Activated gamma-delta T cell treated with Interleukin-2 at 50 U/mL for 16 hours (primary cell): ENCODE data around the gene UBTD1.
"Not testable (repeated sequence)": the region's sequence is repeated elsewhere in the genome, so short reads cannot be mapped to it uniquely, and the experiment has no call there.

Experiments
- DNase-seq: peaks from one replicate; pipeline ENCODE4 v3.0.0-alpha.2; 2020

Gene UBTD1, protein sequence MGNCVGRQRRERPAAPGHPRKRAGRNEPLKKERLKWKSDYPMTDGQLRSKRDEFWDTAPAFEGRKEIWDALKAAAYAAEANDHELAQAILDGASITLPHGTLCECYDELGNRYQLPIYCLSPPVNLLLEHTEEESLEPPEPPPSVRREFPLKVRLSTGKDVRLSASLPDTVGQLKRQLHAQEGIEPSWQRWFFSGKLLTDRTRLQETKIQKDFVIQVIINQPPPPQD

DNA sequence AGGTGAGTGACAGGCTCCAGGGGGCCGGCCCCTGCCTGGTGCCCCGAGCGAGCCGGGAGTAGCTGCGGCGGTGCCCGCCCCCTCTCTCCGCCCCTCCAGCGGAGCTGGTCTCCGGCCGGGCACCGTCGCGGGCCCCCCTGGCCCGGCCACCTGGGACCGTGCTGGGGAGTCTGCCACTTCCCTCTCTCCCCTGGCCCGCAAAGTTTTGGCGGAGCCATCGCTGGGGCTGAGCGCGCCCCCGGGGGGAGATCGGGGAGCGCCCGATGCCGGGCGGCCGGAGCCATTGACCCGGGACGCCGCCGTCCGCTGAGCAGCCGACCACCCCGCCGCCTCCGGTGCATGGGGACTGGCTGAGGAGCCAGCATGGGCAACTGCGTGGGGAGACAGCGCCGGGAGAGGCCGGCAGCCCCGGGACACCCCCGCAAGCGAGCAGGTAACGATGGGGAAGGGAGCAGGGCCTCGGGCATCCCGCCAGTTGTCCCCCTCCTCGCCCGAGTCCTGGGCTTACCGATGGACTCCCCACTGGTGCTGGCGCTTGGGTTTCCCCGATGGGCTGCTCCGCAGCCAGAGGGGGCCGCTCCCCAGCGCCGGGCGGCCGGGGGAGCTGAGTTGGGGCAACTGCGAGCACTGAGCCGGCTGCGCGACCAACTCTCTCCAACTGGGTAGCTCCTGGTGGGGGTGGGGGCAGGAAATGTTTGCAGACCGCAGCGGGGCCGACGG is at the start of gene UBTD1:
Gene UBTD1, plus strand, starts transcription at position 84 of the 720 bp plus-strand sequence. Its CDS starts 280 bp downstream, at position 364.
- peak; percentile 18 for DNase-seq

DNA sequence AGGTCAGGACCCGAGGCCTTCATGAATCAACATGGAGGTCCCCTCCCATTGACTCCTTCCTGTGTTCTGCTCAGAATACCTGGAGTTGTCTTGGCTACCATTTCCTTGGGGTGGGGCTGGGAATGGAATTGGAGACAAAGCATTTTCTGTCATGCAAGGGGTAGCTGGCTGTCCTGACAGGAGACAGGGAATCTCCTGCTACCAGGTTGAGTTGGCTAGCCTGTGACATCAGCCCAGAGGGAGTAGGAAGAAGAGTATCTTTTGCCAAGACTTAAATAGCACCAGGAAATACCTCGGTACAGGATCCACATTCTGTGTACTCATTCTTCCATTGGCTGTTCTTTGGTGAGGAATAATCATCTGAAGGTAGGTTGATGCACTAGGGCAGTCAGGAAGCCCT is 47.9 kb upstream of the UBTD1 start:
- no peak for DNase-seq

DNA sequence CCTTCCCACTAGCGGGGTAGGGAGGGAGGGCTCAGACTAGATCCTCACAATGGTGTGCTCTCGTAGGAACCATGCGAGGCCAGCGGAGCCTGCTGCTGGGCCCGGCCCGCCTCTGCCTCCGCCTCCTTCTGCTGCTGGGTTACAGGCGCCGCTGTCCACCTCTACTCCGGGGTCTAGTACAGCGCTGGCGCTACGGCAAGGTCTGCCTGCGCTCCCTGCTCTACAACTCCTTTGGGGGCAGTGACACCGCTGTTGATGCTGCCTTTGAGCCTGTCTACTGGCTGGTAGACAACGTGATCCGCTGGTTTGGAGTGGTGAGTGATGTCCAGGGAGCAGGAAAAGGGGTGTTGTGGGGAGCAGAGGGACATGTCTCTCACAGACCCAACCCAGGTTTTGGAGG is 47.1 kb upstream of the UBTD1 start:
- DNase-seq: no peak

DNA sequence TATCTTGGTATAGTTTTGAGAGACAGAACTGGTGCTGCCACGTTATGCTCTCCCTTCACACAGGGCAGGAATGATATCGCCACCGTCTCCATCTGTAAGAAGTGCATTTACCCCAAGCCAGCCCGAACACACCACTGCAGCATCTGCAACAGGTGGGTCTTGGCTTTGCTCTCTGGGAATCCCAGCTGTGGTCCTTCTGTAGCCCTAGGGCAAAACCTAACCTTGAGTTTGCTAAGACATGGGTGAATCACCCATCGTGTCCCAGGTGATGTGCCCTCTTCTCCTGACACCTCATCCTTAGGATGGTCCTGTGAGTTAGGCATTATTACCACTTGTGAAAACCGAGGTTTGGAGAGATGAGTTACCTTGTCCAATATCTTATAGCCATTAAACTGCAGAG is 46.4 kb upstream of the UBTD1 start:
- DNase-seq: no peak

DNA sequence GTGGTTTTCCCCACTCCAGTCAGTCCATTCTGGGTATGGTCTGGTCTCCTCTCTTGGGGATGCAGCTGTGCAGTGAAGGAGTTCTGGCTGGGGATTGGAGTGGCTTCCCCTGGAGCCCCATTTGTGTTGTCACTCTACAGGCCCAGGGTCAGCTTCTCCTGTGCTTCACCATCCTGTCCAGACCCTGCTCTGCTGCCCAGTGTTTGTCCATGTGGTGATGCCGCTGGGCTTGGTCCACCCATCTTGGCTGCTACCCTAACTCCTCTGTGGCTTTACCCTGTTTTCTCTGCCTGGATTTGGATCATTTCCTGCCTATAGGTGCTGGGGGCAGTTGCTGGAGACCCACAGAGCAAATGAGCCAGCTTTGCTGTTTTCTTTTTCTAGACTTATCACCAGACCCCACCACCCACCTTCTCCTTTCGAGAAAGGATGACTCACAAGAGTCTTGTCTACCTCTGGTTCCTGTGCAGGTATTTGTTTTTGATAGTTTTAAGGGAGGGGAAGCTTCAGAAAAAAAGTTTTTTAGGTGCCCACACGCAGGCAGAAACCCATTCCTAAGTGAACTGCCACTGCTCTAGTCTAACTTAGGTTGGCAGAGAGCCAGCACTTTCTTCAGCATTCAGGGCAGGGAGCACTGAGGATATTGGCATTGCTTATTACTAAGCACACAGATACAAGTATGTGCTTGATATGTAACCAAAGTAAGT is 44.2 kb upstream of the UBTD1 start:
- no peak for DNase-seq

DNA sequence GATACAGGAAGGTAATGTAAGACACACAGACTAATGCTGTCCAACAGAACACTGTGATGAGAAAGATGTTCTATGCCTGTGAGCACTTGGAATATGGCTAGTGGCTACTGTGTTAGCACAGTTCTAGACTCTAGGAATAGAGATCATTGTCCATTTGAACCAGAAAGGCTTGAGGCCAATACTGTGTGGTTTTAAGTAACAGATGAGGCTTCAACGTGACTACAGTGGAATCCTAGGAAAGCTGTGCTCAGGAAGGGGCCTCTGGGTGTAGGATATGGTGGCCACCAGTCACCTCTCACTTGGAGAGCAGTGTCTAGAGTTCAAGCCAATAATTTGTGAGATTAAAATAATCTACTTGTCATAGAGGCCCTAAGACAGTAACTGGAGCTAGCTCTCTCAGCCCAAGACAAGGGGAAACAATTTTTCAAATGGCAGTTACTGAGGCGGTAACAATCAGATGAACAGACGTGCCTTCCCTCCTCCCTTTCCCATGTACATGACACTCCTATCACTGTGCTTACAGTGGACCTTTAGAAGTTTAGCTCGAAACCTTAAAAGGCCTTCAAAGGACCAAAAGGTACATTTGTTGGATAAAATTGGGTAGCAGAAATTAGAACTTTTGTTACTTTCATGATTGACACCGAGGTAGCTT is 42.6 kb upstream of the UBTD1 start:
- DNase-seq: no peak

DNA sequence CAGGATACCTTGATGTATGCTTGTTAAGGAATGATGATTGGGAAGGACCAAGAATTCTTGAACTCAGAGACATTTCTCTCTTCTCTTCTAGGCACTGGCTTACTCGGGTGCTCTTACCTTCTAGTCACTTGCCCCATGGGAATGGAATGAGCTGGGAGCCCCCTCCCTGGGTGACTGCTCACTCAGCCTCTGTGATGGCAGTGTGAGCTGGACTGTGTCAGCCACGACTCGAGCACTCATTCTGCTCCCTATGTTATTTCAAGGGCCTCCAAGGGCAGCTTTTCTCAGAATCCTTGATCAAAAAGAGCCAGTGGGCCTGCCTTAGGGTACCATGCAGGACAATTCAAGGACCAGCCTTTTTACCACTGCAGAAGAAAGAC is 42.0 kb upstream of the UBTD1 start:
- no peak for DNase-seq

DNA sequence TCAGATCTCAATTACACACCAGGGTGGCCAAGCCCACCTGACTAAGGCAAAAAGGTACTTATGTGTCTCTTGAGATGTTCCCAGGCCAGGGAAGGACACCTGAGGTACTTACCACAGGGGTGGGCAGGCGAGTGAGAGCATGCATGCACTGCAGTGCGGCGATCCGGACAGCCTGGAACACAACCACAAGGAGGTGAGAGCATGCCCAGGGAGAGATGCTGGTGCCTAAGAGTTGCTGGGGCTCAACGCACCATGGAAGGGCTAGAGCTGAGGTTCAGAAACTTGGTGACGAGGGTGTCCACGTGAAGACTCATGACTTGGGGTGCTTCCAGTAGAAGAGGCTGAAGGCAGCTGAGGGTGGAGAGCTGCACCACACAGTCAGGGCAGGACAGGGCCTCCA is 39.6 kb upstream of the UBTD1 start:
- DNase-seq: no peak

DNA sequence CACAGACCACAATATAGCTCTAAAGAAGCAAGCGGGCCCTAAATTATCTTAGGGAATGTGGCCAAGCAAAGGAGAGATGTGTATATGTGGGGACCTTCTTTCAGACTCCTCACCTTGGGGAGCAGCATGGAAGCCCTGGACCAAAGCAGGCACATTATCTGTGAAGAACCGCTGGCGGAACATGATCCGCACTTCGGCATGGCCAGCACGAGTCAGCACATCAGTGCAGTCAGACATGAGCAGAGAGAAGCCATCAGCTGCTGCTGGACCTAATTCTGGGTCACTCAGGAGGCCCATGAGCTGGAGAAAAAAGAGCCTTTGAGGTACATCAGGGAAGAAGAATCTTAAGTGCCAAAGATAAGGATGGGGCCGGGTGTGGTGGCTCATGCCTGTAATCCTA is 38.8 kb upstream of the UBTD1 start:
- DNase-seq: no peak

DNA sequence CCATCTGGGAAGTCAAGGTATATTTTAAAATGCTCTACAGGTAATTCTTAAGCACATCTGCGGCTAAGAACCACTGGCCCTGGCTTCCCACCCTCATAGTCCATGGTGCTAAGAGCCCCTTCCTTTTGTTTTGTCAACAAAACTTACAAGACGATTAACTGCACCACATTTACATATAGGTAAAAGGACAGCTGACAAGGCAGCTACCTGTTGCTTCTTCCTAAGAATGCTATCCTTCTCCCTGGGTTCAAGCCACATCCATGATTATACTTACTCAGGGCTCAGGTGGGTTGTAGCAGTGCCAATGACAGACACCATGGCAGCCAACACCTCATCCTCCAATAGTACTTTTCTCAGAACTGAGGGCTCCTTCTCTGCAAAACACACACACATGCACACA is 36.4 kb upstream of the UBTD1 start:
- DNase-seq: no peak

DNA sequence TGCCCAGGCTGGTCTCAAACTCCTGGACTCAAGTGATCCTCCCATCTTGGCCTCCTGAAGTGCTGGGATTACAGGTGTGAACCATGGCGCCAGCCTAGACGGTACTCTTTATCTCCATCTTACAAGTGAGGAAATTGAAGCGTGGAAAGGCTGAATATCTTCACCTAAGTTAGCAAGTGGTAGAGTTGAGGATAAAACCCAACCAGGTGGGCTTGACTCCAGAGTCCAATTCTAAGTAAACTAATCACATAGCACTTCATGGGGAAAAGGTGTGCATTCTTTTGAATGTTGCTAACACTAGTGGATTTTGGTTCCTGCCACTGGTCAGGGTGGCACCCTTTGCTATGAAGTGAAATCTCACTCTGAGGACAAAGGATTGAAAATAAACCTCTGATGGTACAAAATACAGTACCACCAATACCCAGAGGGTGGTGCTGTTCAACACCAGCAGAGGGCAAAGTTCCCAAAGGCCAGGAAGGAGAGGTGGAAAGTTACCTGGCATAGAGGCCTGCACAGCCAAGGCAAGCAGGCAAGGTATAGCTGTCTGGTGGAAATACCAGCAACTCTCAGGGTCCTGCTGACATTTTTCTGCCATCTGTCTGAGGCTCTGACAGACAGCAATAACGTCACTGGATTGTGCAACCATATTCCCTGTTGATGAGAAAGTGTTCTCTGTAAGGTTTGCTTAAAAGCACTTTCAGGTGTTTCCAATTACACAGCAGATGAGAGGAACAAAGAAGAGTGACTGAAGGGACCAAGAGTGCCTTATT is 35.2 kb upstream of the UBTD1 start:
- DNase-seq: peak; percentile 23

DNA sequence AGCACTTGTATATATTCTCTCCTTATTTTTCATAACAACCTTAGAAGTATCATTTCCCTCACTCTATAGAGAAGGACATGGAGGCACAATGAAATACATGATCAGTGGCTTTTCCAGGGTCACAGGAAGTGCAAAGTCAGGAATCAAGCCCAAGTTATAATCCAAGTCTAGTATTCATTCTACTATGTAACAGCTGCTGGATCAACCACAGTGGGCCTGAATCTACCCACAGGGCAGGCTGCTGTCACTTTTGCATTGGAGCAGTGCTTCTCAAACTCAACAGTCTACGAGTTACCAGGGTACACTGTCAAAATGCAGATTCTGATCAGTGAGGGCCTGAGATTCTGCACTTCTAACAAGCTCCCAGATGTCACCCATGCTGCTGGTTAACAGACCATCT is 34.5 kb upstream of the UBTD1 start:
- no peak for DNase-seq

DNA sequence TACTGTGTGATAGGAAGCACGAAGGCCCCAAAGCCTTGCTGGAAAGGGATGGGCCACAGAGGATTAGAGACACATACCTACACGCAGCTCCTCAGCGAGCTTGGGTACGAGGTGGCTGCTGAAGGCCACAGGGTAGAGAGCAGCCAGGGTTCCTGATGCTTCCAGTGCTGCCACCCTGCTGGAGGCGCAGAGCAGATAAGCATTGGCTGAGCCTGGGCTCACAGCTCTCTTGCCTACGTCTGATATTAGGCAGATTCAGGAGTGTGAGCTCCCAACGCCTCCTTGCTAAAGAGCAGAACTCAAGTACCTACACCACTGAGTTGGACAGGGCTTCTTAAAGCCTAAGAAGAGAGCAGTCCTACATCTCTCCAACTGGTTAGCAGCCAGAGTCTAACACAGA is 32.7 kb upstream of the UBTD1 start:
- no peak for DNase-seq

DNA sequence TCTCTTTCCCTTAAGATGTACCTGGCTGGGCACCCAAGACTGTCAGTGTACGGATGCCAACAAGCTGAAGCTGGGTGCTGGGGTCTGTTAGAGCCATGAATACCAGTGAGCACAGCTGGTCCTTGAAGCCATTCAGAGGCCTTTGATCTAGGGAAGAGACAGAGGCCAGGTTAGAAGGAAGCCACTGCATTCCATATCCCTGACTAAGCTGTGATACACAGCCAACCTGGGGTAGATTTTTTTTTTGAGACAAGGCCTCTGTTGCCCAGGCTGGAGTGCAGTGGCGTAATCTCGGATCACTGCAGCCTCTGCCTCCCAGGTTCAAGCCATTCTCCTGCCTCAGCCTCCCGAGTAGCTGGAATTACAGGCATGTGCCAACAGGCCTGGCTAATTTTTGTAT is 32.0 kb upstream of the UBTD1 start:
- DNase-seq: no peak

DNA sequence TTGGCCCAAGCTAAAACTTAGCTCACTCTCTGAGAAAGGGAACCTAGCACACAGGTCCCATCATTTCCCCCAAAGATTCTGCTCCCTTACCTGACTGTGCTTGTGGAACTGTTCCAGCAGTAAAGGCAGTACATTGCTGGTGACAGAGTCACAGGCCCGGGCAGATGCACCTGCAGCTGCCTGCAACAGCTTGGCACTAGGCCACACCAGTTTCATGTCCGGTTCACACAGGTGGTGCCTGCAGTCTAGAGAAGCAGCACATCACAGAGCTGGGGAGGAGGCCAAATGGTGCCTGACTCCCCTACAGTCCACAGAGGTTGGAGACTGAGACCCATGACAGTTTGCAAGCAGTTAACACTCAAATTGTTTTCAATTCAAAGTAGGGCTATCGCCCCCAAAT is 30.6 kb upstream of the UBTD1 start:
- no peak for DNase-seq

DNA sequence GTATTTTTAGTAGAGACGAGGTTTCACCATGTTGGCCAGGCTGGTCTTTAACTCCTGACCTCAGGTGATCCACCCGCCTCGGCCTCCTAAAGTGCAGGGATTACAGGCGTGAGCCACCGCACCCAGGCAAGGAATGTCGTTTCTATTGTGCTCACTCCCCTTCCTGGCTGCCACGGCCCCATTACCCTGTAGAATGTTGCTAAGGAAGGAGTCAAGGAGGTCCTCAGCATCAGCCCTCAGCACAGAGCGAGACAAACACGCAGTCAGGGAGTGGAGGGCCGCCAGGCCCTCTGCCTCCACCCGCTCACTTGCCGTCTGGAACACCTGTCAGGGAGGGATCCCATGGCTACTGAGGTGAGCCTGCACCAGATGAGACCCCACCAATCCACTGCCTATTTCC is 29.9 kb upstream of the UBTD1 start:
- DNase-seq: not testable (repeated sequence)

DNA sequence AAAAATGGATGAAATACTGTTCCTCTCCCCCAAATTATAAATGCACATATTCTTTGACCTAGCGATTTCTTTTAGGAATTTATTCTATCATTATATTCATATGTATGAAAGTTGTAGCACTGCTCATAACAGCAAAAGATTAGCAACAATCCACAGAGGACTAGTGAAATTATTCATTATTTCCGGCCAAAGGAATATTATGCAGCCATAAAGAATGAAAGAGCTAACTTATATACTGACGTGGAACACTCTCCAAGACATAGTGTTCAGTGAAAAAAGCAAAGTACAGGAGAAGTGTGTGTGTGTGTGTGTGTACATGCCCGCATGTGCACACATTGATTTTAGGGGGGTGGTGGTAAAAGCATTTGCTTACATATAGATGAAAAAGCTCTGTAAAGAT is 23.8 kb upstream of the UBTD1 start:
- no peak for DNase-seq

DNA sequence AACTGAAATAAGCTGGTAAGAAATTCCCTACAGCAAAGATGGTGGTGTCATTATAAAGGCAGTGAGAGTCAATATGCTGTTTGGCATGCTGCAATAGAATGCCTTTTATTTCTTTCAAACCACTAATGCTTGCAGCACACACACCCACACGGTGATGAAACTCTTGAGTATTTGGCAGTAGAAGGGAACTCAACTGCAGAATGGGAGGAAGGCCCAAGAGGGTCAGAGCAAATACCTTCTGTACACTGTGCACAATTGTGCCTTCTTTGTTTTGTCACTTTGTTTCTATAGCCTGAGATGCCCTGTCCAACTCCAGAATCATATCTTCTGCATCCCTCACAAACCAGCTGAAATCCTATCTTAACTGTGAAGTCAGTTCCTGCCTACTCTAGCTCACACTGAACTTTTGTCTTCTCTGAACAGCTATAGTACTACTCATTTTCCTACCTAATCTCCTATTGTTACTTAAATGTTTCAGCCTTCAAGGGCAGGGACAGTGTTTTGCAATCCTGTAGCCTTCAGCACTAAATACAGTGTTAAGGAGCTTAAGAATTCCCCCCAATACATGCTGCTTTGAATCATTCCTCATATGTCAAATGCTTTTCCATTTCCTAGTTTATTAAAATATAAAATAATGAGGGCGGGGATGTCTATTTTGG is 22.7 kb upstream of the UBTD1 start:
- DNase-seq: no peak

DNA sequence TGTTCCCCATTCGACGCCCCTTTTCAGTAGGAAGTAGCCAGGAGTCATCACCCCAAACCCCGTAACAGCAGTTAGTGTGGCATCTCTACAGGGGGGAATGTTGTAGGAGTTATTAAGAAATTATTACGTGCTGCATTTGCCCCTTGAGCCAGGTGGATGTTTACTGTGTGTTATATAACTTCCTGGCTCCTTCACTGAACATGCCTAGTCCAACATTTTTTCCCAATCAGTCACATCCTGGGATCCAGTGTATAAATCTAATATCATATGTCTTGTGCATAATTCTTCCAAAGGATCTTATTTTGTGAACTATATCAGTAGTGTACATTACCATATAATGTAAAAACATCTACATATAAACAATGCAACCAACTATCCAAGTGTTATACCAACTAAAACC is 19.3 kb upstream of the UBTD1 start:
- DNase-seq: not testable (repeated sequence)

DNA sequence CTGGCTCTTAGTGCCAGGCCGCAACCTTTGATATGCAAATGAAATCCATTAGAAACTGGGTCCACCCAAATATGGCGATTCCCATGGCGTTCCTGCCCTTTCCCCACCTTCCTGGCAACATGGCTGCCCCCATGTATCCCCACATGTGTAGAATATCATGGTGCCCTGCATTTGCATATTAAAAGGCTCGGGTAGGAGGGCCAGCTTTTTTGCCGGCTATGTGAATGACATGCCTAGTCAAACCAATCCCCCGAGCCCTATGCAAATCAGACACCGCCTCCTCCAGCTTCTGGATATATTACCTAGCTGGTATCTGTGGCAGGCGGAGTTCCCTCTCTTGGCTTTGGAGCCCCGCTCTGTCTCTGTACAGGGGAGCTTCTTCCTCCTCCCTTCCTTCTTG is 18.8 kb upstream of the UBTD1 start:
- no peak for DNase-seq

DNA sequence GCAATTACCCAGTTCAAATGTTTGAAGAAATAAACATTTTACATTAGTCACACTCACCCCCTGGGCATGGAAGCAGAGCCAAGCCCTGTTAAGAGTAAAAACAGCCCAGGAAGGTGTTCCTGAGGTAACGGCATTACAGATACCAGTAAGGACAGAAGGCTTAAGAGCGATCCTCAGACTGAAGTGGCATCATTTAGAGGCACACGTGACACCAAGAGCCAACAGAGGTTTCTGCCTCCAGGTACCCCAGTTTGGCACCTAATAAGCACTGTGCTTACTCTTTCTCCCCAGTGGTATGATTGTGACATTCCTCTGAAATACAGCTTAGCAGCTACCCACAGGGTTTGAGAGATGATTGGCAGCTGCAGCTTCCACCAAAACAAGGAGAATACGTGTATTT is 17.7 kb upstream of the UBTD1 start:
- DNase-seq: no peak

DNA sequence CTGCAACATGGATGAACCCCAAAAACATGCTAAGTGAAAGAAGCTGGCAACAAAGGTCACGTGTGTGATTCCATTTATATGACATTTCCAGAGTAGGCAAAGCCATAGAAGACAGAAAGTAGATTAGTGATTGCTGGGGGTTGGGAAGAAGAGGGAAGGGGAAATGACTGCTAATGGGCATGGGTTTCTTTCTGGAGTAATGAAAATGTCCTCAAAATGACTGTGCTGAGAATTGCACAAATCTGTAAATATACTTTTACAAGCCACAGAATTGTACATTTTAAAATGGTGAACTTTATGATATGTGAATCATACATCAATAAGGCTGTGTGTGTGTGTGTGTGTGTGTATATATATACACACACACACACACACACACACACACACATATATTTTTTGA is 16.3 kb upstream of the UBTD1 start:
- DNase-seq: no peak

DNA sequence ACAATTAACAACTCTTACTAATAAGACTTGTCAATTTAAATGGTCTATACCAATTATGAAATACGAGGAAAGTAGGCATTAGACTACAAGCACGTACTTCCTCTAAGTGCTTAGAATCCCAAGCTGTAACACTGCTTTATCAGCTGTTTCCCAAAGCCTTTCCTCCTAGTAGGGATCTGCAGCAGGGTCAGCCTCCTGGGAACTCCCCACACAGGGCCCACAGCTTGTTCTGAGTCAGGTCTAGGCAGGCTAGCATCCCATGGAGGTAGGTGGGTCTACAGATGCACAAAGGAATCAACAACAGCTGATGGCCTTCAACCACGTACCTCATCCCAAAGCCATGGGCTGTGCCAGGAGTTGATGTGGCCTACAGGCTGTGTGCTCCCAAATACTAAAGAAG is 15.2 kb upstream of the UBTD1 start:
- no peak for DNase-seq
